H1 (cell line): Measurements from ENCODE around the gene DMC1. TPM values are rescaled to one million over a fixed set of nuclear protein-coding genes. Genes with fewer than 3 reads are reported as not detected.

ENCODE experiments used
- BCL11A ChIP-seq, 2 experiments: IDR thresholded peaks; one replicate each; pipeline ENCODE4 v1.6.1; 2011; ENCODE audit warnings: low read depth in 2 of 2, low read length in 2 of 2, mild to moderate bottlenecking in 2 of 2
- JUN ChIP-seq: IDR thresholded peaks from 2 replicates; pipeline ENCODE4 v1.6.1; 2011; ENCODE audit warnings: low read depth, mild to moderate bottlenecking, improper control_type of control experiment, low read length
- KDM1A ChIP-seq: fragments of 200-600, 300-600 bp; sonication (generic); IDR thresholded peaks from 2 replicates; pipeline ENCODE4 v1.7.1; 2016; ENCODE audit warnings: mild to moderate bottlenecking, low read length, borderline replicate concordance
- RXRA ChIP-seq: IDR thresholded peaks from 2 replicates; pipeline ENCODE4 v1.6.1; 2011; ENCODE audit warnings: low read depth, mild to moderate bottlenecking, low read length, moderate library complexity; ENCODE audit not compliant: insufficient read depth
- SP1 ChIP-seq: IDR thresholded peaks from 2 replicates; pipeline ENCODE4 v1.6.1; 2011; ENCODE audit warnings: low read depth, low read length
- SRF ChIP-seq: IDR thresholded peaks from 2 replicates; pipeline ENCODE4 v1.6.1; 2011; ENCODE audit warnings: mild to moderate bottlenecking, low read depth, low read length, moderate library complexity
- SUZ12 ChIP-seq: fragments of 200-600 bp; sonication (generic); IDR thresholded peaks from 2 replicates; pipeline ENCODE4 v1.6.1; 2012; ENCODE audit warnings: mild to moderate bottlenecking, inconsistent platforms, low read length, moderate library complexity, mixed read lengths
- TCF12 ChIP-seq: IDR thresholded peaks from 2 replicates; pipeline ENCODE4 v1.6.1; 2011; ENCODE audit warnings: low read depth, mild to moderate bottlenecking, low read length
- polyA plus RNA-seq, 7 experiments: library from polyadenylated mRNA; depleted of rRNA in 3 of 7; stranded (reverse) in 5 of 7; unstranded in 2 of 7; fragments of >200 nt in 5 of 7; fragments of 200-250 nt in 2 of 7; gene quantifications; 1 replicate in 5 of 7; 2 replicates in 1 of 7; 4 replicates in 1 of 7; pipeline versions ENCODE4 v1.2.1 to v1.2.3, GENCODE V29; 2011 to 2013; ENCODE audit warnings: missing spikeins in 2 of 7, mixed read lengths in 2 of 7
- total RNA-seq: library from RNA; stranded (reverse); fragmentation: NEBNext Ultra II Directional; extraction: Animal tissue kit (Norgen Biotek cat#: 25700); gene quantifications from 2 replicates; pipeline ENCODE4 v1.2.1, GENCODE V29; 2021
- TF ChIP-seq, protein P1 (sequence below): fragments of 300-600 bp; sonication (generic); IDR thresholded peaks from 2 replicates; pipeline ENCODE4 v1.7.1; 2012; ENCODE audit warnings: low read length, moderate library complexity, mild to moderate bottlenecking, inconsistent platforms; ENCODE audit not compliant: insufficient replicate concordance
- TF ChIP-seq, protein P2 (sequence below): IDR thresholded peaks from 2 replicates; pipeline ENCODE4 v1.6.1; 2011; ENCODE audit warnings: low read depth, mild to moderate bottlenecking, low read length; ENCODE audit not compliant: insufficient read depth

The DMC1 gene
- total and polyA plus RNA-seq, 2 of the 8 experiments (the other 6 are each of a cell fraction or from before 2014, with no cell fraction given), result 3.8 to 7.2 TPM

DNA sequence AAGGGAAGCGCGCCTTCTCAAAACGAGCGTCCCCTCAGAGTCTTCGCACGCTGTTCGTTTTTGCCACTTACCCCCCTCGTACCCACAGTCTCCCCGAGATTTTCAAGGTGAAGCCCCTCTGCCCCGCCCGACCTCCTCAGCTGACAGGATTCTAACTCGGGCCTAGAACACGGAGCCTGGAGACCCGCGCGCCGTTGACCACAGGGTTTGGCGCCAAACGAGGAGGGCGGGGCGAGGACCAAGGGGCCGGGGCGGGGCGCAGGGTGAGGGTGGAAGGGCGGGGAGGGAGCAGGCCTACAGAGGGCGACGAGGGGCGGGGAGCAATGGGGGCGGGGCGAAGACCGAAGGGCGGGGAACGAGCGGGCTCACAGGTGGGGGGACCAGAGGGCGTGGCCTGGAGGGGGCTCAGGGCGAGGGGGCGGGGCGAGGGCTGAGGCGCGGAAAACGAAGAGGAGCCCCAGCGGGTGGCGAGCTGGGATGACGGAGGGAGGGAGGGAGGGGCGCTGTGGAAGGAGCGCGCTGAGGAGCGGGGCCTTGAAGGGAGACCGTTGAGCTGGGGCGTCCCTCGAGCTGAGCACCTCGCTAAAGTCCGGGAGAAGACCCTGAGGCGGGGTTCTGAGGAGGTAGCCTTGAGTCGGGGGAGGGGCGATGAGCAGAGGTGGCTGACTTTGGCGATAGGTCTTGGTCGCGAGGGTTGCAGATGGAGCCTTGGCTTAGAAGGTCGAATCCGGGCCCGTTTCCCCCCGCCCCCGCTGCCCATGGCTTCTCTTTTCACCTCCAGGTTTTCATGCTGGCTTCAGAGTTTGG lies at the start of gene DMC1 (continued):
- TF ChIP-seq, protein P1, sequence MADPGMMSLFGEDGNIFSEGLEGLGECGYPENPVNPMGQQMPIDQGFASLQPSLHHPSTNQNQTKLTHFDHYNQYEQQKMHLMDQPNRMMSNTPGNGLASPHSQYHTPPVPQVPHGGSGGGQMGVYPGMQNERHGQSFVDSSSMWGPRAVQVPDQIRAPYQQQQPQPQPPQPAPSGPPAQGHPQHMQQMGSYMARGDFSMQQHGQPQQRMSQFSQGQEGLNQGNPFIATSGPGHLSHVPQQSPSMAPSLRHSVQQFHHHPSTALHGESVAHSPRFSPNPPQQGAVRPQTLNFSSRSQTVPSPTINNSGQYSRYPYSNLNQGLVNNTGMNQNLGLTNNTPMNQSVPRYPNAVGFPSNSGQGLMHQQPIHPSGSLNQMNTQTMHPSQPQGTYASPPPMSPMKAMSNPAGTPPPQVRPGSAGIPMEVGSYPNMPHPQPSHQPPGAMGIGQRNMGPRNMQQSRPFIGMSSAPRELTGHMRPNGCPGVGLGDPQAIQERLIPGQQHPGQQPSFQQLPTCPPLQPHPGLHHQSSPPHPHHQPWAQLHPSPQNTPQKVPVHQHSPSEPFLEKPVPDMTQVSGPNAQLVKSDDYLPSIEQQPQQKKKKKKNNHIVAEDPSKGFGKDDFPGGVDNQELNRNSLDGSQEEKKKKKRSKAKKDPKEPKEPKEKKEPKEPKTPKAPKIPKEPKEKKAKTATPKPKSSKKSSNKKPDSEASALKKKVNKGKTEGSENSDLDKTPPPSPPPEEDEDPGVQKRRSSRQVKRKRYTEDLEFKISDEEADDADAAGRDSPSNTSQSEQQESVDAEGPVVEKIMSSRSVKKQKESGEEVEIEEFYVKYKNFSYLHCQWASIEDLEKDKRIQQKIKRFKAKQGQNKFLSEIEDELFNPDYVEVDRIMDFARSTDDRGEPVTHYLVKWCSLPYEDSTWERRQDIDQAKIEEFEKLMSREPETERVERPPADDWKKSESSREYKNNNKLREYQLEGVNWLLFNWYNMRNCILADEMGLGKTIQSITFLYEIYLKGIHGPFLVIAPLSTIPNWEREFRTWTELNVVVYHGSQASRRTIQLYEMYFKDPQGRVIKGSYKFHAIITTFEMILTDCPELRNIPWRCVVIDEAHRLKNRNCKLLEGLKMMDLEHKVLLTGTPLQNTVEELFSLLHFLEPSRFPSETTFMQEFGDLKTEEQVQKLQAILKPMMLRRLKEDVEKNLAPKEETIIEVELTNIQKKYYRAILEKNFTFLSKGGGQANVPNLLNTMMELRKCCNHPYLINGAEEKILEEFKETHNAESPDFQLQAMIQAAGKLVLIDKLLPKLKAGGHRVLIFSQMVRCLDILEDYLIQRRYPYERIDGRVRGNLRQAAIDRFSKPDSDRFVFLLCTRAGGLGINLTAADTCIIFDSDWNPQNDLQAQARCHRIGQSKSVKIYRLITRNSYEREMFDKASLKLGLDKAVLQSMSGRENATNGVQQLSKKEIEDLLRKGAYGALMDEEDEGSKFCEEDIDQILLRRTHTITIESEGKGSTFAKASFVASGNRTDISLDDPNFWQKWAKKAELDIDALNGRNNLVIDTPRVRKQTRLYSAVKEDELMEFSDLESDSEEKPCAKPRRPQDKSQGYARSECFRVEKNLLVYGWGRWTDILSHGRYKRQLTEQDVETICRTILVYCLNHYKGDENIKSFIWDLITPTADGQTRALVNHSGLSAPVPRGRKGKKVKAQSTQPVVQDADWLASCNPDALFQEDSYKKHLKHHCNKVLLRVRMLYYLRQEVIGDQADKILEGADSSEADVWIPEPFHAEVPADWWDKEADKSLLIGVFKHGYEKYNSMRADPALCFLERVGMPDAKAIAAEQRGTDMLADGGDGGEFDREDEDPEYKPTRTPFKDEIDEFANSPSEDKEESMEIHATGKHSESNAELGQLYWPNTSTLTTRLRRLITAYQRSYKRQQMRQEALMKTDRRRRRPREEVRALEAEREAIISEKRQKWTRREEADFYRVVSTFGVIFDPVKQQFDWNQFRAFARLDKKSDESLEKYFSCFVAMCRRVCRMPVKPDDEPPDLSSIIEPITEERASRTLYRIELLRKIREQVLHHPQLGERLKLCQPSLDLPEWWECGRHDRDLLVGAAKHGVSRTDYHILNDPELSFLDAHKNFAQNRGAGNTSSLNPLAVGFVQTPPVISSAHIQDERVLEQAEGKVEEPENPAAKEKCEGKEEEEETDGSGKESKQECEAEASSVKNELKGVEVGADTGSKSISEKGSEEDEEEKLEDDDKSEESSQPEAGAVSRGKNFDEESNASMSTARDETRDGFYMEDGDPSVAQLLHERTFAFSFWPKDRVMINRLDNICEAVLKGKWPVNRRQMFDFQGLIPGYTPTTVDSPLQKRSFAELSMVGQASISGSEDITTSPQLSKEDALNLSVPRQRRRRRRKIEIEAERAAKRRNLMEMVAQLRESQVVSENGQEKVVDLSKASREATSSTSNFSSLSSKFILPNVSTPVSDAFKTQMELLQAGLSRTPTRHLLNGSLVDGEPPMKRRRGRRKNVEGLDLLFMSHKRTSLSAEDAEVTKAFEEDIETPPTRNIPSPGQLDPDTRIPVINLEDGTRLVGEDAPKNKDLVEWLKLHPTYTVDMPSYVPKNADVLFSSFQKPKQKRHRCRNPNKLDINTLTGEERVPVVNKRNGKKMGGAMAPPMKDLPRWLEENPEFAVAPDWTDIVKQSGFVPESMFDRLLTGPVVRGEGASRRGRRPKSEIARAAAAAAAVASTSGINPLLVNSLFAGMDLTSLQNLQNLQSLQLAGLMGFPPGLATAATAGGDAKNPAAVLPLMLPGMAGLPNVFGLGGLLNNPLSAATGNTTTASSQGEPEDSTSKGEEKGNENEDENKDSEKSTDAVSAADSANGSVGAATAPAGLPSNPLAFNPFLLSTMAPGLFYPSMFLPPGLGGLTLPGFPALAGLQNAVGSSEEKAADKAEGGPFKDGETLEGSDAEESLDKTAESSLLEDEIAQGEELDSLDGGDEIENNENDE, result no peak
- no peak for TF ChIP-seq TCF12
- 0 out of 2 replicates have a peak, but pooled peaks have one; percentile 0 for TF ChIP-seq SP1
- TF ChIP-seq SUZ12, result no peak
- no peak for TF ChIP-seq JUN
- no peak for TF ChIP-seq KDM1A
- TF ChIP-seq BCL11A (IDR thresholded peaks at IDR 0.05; ENCODE audit: low read depth in 2 of 2, low read length in 2 of 2), result no peak
- TF ChIP-seq RXRA, result no peak
- TF ChIP-seq, protein P2, sequence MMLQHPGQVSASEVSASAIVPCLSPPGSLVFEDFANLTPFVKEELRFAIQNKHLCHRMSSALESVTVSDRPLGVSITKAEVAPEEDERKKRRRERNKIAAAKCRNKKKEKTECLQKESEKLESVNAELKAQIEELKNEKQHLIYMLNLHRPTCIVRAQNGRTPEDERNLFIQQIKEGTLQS, result no peak
- no peak for TF ChIP-seq SRF
